Neuron (in vitro differentiated cells): ENCODE data around the gene LAMA5.

Source experiments
- H2AFZ ChIP-seq: one replicate; pipeline ENCODE4 v1.6.1; 2013; ENCODE audit warnings: low read depth, mild to moderate bottlenecking, inconsistent platforms, low read length, moderate library complexity
- H3K27me3 ChIP-seq: one replicate; pipeline ENCODE4 v1.6.1; 2013; ENCODE audit warnings: low read length; ENCODE audit not compliant: insufficient read depth
- H3K36me3 ChIP-seq: one replicate; pipeline ENCODE4 v1.6.1; 2013; ENCODE audit warnings: low read length; ENCODE audit not compliant: insufficient read depth
- H3K4me1 ChIP-seq: one replicate; pipeline ENCODE4 v1.6.1; 2013; ENCODE audit warnings: low read length; ENCODE audit not compliant: insufficient read depth
- H3K4me3 ChIP-seq: 2 replicates; pipeline ENCODE4 v1.5.1; 2013; ENCODE audit warnings: mild to moderate bottlenecking, low read length, moderate library complexity
- H3K9me3 ChIP-seq: one replicate; pipeline ENCODE4 v1.6.1; 2013; ENCODE audit warnings: low read length

The LAMA5 gene

DNA sequence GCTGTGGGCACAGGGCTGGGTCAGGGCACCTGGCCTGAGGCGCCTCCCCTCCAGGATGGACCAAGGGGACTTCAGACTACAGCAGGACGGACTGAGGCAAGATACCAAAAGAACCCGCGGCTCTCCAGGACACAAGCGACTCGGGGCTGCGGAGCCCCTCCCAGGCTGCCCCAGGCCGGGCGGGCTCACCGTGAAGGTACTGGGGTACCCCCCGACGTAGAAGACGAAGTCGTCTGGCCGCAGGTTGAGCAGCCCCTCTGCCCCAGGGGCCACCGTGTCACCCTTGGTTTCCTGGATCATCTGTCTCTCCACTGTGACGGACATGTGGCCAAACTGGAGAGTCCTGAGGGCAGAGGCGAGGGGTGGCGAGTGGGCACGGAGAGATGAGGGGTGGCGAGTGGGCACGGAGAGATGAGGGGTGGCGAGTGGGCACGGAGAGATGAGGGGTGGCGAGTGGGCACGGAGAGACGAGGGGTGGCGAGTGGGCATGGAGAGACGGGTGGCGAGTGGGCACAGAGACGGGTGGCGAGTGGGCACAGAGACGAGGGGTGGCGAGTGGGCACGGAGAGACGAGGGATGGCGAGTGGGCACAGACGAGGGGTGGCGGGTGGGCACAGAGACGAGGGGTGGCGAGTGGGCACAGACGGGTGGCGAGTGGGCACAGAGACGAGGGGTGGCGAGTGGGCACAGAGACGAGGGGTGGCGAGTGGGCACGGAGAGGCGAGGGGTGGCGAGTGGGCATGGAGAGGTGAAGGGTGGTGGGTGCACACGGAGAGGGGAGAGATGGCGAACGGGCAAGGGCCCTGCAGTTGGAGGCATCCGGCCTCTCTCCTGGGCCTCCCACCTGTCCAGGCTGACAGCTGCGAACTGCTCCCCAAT lies 53.4 kb downstream of the LAMA5 start:
- Histone ChIP-seq H3K9me3 (no peaks in the 10 kb centered on the region), H3K36me3 (peaks cover 71% of the 10 kb centered on the region), H3K4me3 (no peak overlapping the region), H3K4me1 (no peaks in the 10 kb centered on the region), H3K27me3 (no peaks in the 10 kb centered on the region), H2AFZ (no peak overlapping the region)

DNA sequence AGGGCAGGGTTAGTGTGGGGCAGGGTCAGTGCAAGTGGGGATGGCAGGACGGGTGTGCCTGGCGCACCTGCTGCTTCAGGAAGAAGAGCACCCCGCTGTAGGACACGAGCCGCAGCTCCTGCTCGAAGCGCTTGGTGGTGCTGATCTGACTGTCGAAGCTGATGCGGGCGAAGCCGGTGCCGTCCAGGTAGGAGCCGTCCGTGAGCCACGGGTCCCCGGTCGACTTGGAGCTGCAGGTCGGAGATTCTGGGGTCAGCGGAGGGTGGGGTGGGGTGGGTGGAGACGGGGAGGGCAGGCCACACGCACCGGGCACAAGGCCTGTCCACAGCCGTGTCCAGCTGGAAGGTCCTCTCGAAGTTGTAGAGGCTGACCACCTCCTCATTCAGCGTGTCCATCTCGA lies 54.1 kb downstream of the LAMA5 start:
- peaks cover 78% of the 10 kb centered on the region for H3K36me3 ChIP-seq
- H3K4me1 ChIP-seq = no peaks in the 10 kb centered on the region
- no peak overlapping the region for H3K4me3 ChIP-seq
- no peak overlapping the region for H2AFZ ChIP-seq
- H3K9me3 ChIP-seq = no peaks in the 10 kb centered on the region
- no peaks in the 10 kb centered on the region for H3K27me3 ChIP-seq

DNA sequence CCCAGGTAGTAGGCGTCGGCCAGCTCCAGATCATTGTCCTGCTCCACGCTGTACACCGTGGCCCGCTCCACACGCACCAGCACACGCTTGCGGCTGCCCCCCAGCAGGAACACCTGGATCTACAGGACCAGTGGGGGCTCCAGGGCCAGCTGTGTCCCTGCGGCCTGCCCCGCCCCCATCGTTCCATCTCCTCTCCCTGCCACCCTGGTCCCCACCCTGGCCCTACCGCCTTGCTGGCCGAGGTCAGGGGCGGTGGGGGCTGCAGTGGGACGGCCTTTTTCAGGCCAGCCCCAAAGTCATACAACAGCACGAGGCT lies 54.5 kb downstream of the LAMA5 start:
- H3K27me3 ChIP-seq = no peaks in the 10 kb centered on the region
- H3K36me3 ChIP-seq = peaks cover 82% of the 10 kb centered on the region
- H3K4me3 ChIP-seq = no peak overlapping the region
- no peak overlapping the region for H2AFZ ChIP-seq
- H3K4me1 ChIP-seq = no peaks in the 10 kb centered on the region
- no peaks in the 10 kb centered on the region for H3K9me3 ChIP-seq

DNA sequence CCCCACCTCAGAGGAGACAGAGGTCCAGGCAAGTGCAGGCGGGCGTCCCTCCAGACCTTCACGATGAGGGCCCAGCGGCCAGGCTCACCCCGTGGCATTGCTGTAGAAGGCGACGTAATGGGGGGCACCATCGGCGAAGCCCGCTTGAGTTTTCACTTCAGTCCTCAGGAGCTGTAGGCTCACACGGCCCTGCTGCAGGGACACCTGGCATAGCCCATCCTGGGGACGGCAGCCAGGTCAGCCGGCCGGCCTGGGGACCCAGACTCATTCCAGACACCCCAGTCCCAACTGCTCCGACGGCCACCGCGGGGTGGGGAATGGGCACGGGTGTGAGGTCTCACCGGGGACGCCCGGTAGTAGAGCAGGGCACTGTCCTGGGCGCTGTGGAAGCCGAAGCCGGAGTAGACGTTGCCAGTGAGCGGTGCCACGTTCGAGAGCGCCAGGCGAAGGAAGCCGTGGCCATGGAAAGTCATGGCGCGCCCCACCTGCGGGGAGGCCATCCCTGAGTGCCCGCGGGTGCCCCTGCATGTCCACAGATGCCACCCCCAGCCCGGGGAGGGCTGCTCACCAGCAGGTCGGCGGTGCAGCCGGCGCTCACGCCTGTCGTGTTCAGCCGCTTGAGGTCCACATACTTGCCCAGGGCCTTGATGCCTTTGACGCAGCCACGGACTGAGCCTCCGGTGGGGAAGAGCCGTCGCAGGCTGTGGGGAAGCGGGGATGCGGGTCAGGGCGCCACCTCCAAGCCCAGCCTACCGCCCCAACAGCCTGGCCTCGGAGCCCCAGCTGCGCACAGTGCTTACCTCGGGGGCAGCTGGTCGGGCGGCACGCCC lies 55.1 kb downstream of the LAMA5 start:
- Histone ChIP-seq H3K36me3 (peaks cover 82% of the 10 kb centered on the region), H2AFZ (no peak overlapping the region), H3K4me3 (no peak overlapping the region), H3K9me3 (no peaks in the 10 kb centered on the region), H3K4me1 (no peaks in the 10 kb centered on the region), H3K27me3 (no peaks in the 10 kb centered on the region)

DNA sequence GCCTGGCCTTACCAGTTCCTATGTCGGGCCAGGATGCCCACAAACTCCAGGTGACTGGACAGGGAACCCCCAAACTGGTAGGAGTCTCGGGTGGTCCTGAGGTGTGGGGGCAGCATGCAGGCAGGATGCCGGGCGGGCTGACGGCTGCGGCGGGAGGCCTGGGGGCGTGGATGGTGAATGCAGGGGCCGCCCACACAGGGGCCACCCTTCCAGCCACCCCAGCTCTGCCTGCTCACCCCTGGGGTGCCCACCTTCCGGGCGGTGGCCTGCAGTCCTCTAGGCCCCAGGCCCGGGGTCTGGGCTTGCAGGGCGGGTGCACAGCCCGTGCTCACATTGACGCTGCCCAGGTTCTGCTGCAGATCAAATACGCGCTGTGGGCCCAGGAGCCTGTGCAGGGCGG lies 56.0 kb downstream of the LAMA5 start:
- no peaks in the 10 kb centered on the region for H3K9me3 ChIP-seq
- H3K27me3 ChIP-seq = no peaks in the 10 kb centered on the region
- no peak overlapping the region for H3K4me3 ChIP-seq
- H3K36me3 ChIP-seq = peaks cover 82% of the 10 kb centered on the region
- no peaks in the 10 kb centered on the region for H3K4me1 ChIP-seq
- no peak overlapping the region for H2AFZ ChIP-seq

DNA sequence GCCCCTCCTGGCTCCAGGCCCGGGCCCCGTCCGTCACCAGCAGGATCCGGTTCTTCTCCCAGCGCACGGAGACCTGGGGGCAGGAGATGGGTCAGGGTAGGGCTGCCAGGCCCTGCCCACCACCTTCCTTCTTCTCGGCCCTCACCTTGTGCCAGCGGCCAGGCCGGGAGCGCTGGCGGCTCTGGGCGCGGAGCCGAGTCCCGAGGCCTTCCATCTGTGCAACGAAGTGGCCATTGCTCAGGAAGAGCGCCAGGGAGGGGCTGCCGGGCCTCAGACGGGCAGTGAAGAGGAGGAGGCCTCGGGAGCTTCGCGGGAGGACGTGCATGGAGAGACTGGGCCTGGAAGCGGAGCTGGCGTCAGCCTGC lies 56.4 kb downstream of the LAMA5 start:
- Histone ChIP-seq H3K36me3 (peaks cover 82% of the 10 kb centered on the region), H3K4me3 (no peak overlapping the region), H3K9me3 (no peaks in the 10 kb centered on the region), H3K27me3 (no peaks in the 10 kb centered on the region), H3K4me1 (no peaks in the 10 kb centered on the region), H2AFZ (no peak overlapping the region)

DNA sequence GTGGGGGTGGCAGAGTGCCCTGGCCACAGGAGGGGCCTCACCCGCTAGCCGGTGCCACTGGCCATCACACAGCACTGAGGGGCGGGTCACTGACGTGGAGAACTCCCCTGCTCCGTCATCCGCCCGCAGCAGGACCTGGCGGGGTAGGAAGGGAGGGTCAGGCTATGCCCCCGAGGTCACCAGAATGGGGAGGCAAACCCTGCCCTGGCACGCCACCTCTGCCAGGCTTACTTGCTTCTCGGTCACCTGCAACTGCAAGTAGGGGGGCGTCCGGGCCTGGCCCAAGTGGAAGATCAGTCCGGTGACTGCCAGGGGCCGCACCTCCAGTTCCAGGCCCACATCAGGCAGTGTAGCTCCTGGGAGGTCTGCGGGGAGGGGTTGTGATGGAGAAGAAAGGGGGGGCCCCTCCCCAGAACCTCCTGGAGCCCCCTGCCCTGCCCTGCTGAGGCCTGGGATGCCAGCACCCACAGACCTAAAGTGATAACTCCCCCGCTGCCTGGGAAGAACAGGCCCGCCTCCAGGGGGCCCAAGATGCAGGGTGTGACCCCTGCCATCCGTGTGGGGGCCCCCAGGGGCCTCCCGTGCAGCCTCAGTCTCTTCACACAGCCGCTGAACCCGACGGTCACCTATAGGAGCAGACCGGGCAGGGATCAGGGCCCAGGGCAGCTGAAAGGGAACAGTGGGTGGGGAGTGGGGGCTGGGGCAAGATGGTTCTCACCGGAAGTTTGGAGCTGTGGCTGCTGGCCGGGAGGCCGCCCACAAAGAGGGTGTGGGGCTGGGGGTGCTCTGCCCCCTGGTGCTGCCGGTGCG lies 57.0 kb downstream of the LAMA5 start:
- peaks cover 79% of the 10 kb centered on the region for H3K36me3 ChIP-seq

DNA sequence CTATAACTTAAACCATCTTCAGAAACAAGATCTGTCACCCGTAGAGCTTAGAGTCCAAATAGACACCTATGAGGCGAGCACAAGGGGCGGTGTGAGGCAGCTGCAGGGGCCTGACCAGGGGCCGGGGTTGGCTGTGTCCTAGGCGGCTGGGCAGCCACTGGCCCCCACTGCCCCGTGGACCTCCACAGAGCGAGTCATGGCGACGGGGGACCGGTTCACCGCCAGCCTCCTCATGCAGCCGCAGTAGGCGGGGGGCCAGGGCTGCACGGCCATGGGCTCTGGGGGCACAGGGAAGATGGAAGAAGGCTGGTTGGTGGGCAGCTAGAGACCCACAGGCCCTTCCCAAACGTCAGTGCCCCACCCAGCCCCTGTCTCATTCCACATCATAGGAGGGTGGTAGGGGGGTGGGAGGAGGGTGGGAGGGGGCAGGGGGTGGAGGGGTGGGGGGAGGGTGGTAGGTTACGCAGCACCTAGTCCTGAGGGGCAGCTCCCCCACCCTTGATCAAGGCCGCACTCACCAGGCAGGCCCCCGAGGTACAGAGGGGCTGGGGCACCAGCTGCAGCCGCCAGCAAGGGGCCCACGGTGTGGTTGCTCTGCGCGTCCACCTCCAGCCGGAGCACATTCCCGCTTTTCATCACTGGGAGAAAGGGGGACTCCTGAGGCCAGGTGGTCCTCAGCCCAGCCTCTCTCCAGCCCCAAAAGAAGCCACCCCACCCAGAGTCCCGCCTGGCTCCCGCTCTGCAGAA lies 57.7 kb downstream of the LAMA5 start:
- Histone ChIP-seq H3K36me3 (peaks cover 79% of the 10 kb centered on the region), H2AFZ (no peak overlapping the region)

More for the DNA sequence above, 57.0 kb downstream of the LAMA5 start:
- no peaks in the 10 kb centered on the region for H3K4me1 ChIP-seq
- H3K4me3 ChIP-seq = no peak overlapping the region
- H2AFZ ChIP-seq = no peak overlapping the region
- H3K9me3 ChIP-seq = no peaks in the 10 kb centered on the region
- H3K27me3 ChIP-seq = no peaks in the 10 kb centered on the region

DNA sequence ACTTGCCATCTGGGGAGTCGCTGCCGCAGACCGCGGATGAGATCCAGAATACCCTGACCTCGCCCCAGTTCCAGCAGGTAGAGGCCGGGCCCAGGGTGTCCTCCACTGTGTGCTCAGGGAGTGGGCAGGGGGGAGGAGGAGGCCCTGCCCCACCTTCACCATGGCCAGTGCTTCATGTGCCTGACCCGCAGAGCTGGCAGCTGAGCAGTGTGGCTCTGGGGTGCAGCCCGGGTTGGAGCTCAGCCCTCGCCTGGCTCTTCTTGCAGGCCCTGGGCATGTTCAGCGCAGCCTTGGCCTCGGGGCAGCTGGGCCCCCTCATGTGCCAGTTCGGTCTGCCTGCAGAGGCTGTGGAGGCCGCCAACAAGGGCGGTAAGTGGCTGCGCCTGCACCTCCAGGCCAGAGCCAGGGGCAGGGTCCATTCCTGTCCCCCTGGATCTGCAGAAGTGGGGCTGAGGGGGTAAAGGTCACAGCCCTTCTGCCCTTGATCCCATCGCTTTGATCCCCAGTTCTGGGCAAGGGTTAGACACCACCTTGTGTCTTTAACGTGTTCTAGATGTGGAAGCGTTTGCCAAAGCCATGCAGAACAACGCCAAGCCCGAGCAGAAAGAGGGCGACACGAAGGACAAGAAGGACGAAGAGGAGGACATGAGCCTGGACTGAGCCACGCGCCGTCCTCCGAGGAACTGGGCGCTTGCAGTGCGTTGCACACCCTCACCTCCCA lies 58.9 kb downstream of the LAMA5 start:
- Histone ChIP-seq H3K36me3 (peaks cover 77% of the 10 kb centered on the region), H3K4me3 (no peak overlapping the region), H2AFZ (no peak overlapping the region), H3K4me1 (peaks cover 15% of the 10 kb centered on the region), H3K27me3 (no peaks in the 10 kb centered on the region), H3K9me3 (no peaks in the 10 kb centered on the region)

More for the DNA sequence above, 57.7 kb downstream of the LAMA5 start:
- no peak overlapping the region for H3K4me3 ChIP-seq
- no peaks in the 10 kb centered on the region for H3K27me3 ChIP-seq
- H3K9me3 ChIP-seq = no peaks in the 10 kb centered on the region
- H3K4me1 ChIP-seq = peaks cover 5% of the 10 kb centered on the region

DNA sequence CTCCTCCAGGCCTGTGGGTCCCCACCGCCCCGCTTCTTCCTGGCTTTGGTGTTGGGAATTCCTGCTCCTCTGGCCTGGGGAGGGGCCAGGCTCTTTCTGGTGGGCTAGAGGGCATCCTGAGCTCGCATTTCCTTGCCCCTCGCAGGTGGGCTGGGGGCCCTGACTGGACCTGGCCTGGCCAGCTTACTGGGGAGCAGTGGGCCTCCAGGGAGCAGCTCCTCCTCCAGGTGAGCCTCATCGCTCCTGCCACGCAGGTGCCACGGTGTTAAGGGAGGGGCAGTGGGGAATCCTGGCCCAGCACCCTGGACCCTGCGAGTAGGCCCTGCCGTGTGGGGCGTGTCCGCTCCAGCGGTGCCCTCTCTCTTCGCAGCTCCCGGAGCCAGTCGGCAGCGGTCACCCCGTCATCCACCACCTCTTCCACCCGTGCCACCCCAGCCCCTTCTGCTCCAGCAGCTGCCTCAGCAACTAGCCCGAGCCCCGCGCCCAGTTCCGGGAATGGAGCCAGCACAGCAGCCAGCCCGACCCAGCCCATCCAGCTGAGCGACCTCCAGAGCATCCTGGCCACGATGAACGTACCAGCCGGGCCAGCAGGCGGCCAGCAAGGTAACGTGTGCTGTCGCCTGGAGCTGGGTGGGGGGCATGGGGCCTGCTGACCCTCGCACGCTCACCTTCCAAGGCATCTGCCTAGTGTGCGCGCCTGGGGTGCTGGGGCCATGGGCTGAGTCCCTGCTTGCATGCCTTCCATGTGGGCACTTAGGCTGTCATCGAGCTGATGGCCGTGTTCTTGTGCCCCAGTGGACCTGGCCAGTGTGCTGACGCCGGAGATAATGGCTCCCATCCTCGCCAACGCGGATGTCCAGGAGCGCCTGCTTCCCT lies 59.6 kb downstream of the LAMA5 start:
- no peaks in the 10 kb centered on the region for H3K9me3 ChIP-seq
- H3K4me3 ChIP-seq = no peak overlapping the region
- H2AFZ ChIP-seq = no peak overlapping the region
- no peaks in the 10 kb centered on the region for H3K27me3 ChIP-seq
- H3K4me1 ChIP-seq = peaks cover 15% of the 10 kb centered on the region
- peaks cover 72% of the 10 kb centered on the region for H3K36me3 ChIP-seq

DNA sequence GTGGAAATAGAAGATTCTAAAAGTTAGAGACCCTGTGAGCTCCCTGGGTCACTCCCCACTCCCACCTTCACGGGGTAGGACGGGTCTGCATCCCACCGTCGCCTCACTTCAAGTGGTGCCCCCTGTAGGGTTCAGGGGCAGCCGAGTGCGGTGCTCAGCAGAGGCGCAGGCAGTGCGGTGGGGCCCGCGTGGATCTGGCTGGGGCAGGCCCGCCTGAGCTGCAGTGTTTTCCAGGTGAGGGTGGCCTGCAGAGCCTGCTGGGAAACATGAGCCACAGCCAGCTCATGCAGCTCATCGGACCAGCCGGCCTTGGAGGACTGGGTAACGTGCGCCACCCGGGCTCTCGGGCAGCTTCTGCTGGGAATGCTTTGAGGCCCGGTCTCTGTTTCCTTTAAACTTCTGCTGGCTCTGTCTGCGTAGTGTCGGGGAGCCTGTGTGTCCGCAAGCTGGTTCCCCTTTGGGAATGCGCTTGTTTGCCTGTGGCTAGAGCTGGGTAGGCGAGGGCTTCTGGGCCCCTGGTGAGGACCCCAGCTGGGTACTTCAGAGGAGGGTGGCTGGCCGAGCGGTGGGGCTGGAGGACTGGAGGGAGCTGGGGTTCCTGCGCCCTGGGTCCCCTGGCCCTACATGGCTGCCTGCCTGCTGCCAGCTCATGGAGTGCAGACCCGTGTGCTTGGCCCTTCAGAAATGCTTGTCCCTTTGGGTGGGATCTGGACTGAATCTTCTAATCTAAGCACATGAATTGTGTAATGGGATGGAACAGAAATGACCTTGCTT lies 60.5 kb downstream of the LAMA5 start:
- peaks cover 63% of the 10 kb centered on the region for H3K36me3 ChIP-seq
- no peak overlapping the region for H2AFZ ChIP-seq
- H3K4me1 ChIP-seq = peaks cover 17% of the 10 kb centered on the region
- no peaks in the 10 kb centered on the region for H3K27me3 ChIP-seq
- no peaks in the 10 kb centered on the region for H3K9me3 ChIP-seq
- no peak overlapping the region for H3K4me3 ChIP-seq
